Smooth muscle cell (in vitro differentiated cells): Measurements from ENCODE around the gene EYA4. TPM values are rescaled to one million over a fixed set of nuclear protein-coding genes. Genes with fewer than 3 reads are reported as not detected.
A peak's percentile ranks its signal among the peaks of the same experiment; 100 is the strongest.

ENCODE experiments used
- DNase-seq: peaks from one replicate; lab custom pipeline; 2025; ENCODE audit not compliant: unreplicated experiment; lab: John Stamatoyannopoulos, UW
- H2AFZ ChIP-seq: fragments of 200-600 bp; sonication (generic); 2 replicates; pipeline ENCODE4 v1.6.0; 2016; ENCODE audit warnings: antibody characterized with exemption, low read depth, mild to moderate bottlenecking
- H3F3A ChIP-seq: fragments of 200-600 bp; sonication (generic); 2 replicates; pipeline ENCODE4 v1.6.0; 2017; ENCODE audit warnings: antibody characterized with exemption, low read depth
- H3K27ac ChIP-seq: fragments of 200-600 bp; sonication (generic); 2 replicates; pipeline ENCODE4 v1.5.1; 2016; ENCODE audit warnings: low read depth, mild to moderate bottlenecking
- H3K27me3 ChIP-seq: fragments of 200-600 bp; sonication (generic); 2 replicates; pipeline ENCODE4 v1.6.1; 2016; ENCODE audit warnings: low read depth, mild to moderate bottlenecking
- H3K36me3 ChIP-seq: fragments of 200-600 bp; sonication (generic); 2 replicates; pipeline ENCODE4 v1.5.1; 2016; ENCODE audit warnings: low read depth
- H3K4me1 ChIP-seq: fragments of 200-600 bp; sonication (generic); 2 replicates; pipeline ENCODE4 v1.5.1; 2016; ENCODE audit warnings: low read depth
- H3K4me2 ChIP-seq: fragments of 200-600 bp; sonication (generic); 2 replicates; pipeline ENCODE4 v1.6.0; 2016; ENCODE audit warnings: mild to moderate bottlenecking
- H3K4me3 ChIP-seq: fragments of 200-600 bp; sonication (generic); 2 replicates; pipeline ENCODE4 v1.5.1; 2016; ENCODE audit warnings: mild to moderate bottlenecking
- H3K79me2 ChIP-seq: fragments of 200-600 bp; sonication (generic); 2 replicates; pipeline ENCODE4 v1.6.0; 2016; ENCODE audit warnings: low read depth, mild to moderate bottlenecking
- H3K9ac ChIP-seq: fragments of 200-600 bp; sonication (generic); 2 replicates; pipeline ENCODE4 v1.6.0; 2016; ENCODE audit warnings: low read depth
- H3K9me3 ChIP-seq: fragments of 200-600 bp; sonication (generic); replicated peaks from 2 replicates; pipeline ENCODE4 v1.5.1; 2016; ENCODE audit warnings: low read depth
- H4K20me1 ChIP-seq: fragments of 200-600 bp; sonication (generic); 2 replicates; pipeline ENCODE4 v1.6.0; 2016; ENCODE audit warnings: low read depth
- WGBS: methylation state at CpG from one replicate; pipeline ENCODE4 v1.1.7; 2016; ENCODE audit warnings: low lambda C conversion rate; 5-methylcytosine and 5-hydroxymethylcytosine counted together
- polyA plus RNA-seq: library from polyadenylated mRNA; unstranded; fragments of >200 nt; fragmentation: Nextera tagmentation; extraction: Ambion mirVana; gene quantifications from 2 replicates; pipeline ENCODE4 v1.2.1, GENCODE V29; 2016
- total RNA-seq: library from RNA; depleted of rRNA; stranded (reverse); fragments of >200 nt; gene quantifications from 2 replicates; pipeline ENCODE4 v1.2.3, GENCODE V29; 2014
- TF ChIP-seq, protein P1 (sequence below): fragments of 200-600 bp; sonication (generic); IDR thresholded peaks from 2 replicates; pipeline ENCODE4 v1.5.1; 2017; ENCODE audit warnings: borderline replicate concordance, mild to moderate bottlenecking, antibody characterized with exemption; ENCODE audit not compliant: insufficient read depth, poor library complexity, severe bottlenecking

EYA4 gene, protein sequence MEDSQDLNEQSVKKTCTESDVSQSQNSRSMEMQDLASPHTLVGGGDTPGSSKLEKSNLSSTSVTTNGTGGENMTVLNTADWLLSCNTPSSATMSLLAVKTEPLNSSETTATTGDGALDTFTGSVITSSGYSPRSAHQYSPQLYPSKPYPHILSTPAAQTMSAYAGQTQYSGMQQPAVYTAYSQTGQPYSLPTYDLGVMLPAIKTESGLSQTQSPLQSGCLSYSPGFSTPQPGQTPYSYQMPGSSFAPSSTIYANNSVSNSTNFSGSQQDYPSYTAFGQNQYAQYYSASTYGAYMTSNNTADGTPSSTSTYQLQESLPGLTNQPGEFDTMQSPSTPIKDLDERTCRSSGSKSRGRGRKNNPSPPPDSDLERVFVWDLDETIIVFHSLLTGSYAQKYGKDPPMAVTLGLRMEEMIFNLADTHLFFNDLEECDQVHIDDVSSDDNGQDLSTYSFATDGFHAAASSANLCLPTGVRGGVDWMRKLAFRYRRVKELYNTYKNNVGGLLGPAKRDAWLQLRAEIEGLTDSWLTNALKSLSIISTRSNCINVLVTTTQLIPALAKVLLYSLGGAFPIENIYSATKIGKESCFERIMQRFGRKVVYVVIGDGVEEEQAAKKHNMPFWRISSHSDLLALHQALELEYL
- total RNA-seq (0.13 and 1.3 TPM in 2 replicates), polyA plus RNA-seq (not detected in 2 replicates)

DNA sequence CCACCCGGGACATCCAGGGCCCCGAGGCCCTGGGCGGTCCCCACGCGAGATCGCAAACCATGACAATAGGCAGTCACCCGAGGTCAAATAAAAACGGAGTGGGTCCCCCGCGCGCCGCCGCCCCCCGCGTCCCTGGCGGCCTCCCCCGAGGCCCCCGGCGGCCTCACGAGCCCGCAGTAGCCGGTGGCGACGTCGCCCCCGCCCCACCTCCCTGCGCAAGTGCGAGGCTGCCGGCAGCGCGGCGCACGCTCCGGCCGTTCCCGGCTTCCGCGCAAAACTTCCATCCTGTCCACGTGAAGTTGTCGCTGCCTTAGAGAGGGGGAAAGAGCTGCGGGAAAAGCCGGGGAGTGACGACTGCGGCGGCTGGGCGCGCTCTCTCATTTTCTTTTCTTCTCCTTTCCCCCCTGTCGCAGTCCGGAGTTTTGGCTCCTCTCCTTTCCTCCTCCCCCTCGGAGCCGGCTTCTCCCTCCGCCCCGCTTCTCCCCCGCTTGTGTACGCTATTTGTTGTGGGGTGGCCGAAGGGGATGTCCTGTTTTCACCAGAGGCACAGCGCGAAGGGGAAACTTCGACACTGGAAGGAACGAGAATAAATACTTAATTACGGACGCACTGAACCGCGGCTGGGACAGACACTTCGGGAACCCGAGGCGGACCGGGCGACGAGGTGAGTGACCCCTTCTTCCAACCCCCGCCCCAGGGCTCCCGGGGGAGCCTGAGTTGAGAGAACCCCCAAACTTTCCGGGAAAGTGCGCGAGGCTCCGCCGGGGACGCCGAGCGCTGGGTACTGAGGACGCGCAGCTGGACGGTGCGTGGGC lies at the start of gene EYA4:
TSS of gene EYA4 (plus strand) at position 272 of the 815 bp plus-strand sequence. CDS start 33,424 bp downstream, outside the sequence.
- Histone ChIP-seq H3F3A (no peaks in the 10 kb centered on the region), H3K27me3 (peaks cover 77% of the 10 kb centered on the region), H2AFZ (peak within 1 kb of the TSS; percentile 82), H3K9ac (no peak within 1 kb of the TSS), H3K27ac (no peak within 1 kb of the TSS), H3K4me2 (peak within 1 kb of the TSS; percentile 95), H4K20me1 (no peaks in the 10 kb centered on the region), H3K4me3 (peak within 1 kb of the TSS; percentile 56), H3K79me2 (no peaks in the 10 kb centered on the region), H3K4me1 (peaks cover 8% of the 10 kb centered on the region), H3K36me3 (no peaks in the 10 kb centered on the region), H3K9me3 (no peaks in the 10 kb centered on the region)
- WGBS: under 1% methylated on average over 77 of the region's 84 CpGs
- DNase-seq: no peak
- TF ChIP-seq, protein P1, sequence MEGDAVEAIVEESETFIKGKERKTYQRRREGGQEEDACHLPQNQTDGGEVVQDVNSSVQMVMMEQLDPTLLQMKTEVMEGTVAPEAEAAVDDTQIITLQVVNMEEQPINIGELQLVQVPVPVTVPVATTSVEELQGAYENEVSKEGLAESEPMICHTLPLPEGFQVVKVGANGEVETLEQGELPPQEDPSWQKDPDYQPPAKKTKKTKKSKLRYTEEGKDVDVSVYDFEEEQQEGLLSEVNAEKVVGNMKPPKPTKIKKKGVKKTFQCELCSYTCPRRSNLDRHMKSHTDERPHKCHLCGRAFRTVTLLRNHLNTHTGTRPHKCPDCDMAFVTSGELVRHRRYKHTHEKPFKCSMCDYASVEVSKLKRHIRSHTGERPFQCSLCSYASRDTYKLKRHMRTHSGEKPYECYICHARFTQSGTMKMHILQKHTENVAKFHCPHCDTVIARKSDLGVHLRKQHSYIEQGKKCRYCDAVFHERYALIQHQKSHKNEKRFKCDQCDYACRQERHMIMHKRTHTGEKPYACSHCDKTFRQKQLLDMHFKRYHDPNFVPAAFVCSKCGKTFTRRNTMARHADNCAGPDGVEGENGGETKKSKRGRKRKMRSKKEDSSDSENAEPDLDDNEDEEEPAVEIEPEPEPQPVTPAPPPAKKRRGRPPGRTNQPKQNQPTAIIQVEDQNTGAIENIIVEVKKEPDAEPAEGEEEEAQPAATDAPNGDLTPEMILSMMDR: no peak

DNA sequence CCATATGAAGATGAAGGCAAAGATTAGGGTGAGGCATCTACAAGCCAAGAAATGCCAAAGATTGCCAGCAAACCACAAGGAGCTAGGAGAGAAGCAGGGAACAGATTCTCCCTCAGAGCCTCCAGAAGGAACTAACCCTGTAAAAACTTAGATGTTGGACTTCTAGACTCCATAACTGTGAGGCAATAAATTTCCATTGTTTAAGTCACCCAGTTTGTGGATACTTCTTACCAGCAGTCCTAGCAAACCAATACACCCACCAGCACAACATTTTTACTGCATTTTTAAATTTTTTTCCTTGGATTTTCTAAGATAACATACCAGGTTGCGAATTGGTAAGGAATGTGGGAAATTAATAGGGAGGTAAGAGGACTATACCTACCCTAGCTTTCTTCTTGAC lies 47.8 kb upstream of the EYA4 start:
- H2AFZ ChIP-seq: no peak overlapping the region
- no peaks in the 10 kb centered on the region for H3K27me3 ChIP-seq
- H3K4me3 ChIP-seq: no peak overlapping the region
- TF ChIP-seq, protein P1: no peak
- no peak for DNase-seq
- no peaks in the 10 kb centered on the region for H3K9me3 ChIP-seq
- no peak overlapping the region for H3K4me2 ChIP-seq
- no peaks in the 10 kb centered on the region for H3F3A ChIP-seq
- 93% methylated on average over 1 of the region's 1 CpG for WGBS
- H3K27ac ChIP-seq: no peak overlapping the region
- no peaks in the 10 kb centered on the region for H3K36me3 ChIP-seq
- no peak overlapping the region for H3K9ac ChIP-seq
- H4K20me1 ChIP-seq: no peaks in the 10 kb centered on the region
- no peaks in the 10 kb centered on the region for H3K4me1 ChIP-seq
- H3K79me2 ChIP-seq: no peaks in the 10 kb centered on the region

DNA sequence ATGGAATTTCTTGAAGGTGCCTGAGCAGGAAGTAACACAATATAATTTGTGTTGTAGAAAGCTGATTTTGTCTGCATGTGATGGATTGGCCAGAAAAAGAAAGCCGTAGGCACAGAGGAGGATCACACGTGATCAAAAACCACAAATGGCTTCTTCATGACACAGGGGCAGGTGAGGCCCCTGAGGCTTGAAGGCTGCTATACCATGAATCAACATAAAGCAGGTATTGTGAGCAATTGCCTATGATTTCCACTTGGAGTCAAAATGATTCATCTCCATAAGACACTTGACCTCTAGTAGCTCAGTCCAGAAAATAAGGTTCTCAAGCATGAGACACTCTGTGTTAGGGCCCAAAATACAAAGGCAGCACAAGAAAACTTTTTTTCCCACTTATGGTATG lies 42.4 kb upstream of the EYA4 start:
- no peak overlapping the region for H3K9ac ChIP-seq
- no peak for DNase-seq
- no peak overlapping the region for H2AFZ ChIP-seq
- 75% methylated on average over 2 of the region's 2 CpGs for WGBS
- TF ChIP-seq, protein P1: no peak
- H3K36me3 ChIP-seq: no peaks in the 10 kb centered on the region
- no peak overlapping the region for H3K4me3 ChIP-seq
- H3F3A ChIP-seq: no peaks in the 10 kb centered on the region
- no peak overlapping the region for H3K27ac ChIP-seq
- H3K79me2 ChIP-seq: no peaks in the 10 kb centered on the region
- no peaks in the 10 kb centered on the region for H3K4me1 ChIP-seq
- no peak overlapping the region for H3K4me2 ChIP-seq
- peaks cover 21% of the 10 kb centered on the region for H3K27me3 ChIP-seq
- H4K20me1 ChIP-seq: no peaks in the 10 kb centered on the region
- H3K9me3 ChIP-seq: no peaks in the 10 kb centered on the region
